ENCODE data around the gene FGF12. TPM values are rescaled to one million over a fixed set of nuclear protein-coding genes. Genes with fewer than 3 reads are reported as not detected.

Gene FGF12
- total and polyA plus RNA-seq, 2 of the 13 experiments (the other 11 are each of a cell fraction or from before 2014, with no cell fraction given), result 0.07 TPM; not detected in 1

DNA sequence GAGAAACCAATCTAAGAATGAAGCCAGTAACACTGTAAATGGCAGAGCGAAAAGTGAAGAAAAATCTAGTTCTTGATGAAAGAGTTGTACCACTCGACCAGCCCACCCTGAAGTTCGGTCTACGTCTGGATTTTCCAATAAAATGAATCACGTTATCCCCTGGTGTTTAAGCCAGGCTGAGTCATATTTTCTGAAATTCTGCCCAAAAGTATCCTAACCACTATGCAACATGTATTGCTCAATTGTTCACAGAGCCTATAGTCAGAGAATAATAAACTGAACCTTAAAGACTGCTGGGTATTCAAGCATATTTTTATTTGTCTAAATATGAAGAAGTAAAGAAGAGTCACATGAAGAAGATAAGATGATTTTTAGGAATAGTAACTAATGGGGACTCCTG lies 245.7 kb downstream of the FGF12 start (continued):
- TF ChIP-seq, protein P1, sequence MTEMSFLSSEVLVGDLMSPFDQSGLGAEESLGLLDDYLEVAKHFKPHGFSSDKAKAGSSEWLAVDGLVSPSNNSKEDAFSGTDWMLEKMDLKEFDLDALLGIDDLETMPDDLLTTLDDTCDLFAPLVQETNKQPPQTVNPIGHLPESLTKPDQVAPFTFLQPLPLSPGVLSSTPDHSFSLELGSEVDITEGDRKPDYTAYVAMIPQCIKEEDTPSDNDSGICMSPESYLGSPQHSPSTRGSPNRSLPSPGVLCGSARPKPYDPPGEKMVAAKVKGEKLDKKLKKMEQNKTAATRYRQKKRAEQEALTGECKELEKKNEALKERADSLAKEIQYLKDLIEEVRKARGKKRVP (CRISPR knock-in tag; IDR thresholded peaks at IDR 0.05), result no peak
- TF ChIP-seq ZFP36 (IDR thresholded peaks at IDR 0.05; ENCODE audit: borderline replicate concordance, low read depth, low read length, partially characterized antibody), result no peak
- TF ChIP-seq ZNF292 (CRISPR knock-in tag; IDR thresholded peaks at IDR 0.05; ENCODE audit: borderline replicate concordance, low read depth), result no peak
- TF ChIP-seq, protein P2, sequence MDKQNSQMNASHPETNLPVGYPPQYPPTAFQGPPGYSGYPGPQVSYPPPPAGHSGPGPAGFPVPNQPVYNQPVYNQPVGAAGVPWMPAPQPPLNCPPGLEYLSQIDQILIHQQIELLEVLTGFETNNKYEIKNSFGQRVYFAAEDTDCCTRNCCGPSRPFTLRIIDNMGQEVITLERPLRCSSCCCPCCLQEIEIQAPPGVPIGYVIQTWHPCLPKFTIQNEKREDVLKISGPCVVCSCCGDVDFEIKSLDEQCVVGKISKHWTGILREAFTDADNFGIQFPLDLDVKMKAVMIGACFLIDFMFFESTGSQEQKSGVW (CRISPR knock-in tag; IDR thresholded peaks at IDR 0.05; ENCODE audit: borderline replicate concordance), result no peak
- TF ChIP-seq, protein P3, sequence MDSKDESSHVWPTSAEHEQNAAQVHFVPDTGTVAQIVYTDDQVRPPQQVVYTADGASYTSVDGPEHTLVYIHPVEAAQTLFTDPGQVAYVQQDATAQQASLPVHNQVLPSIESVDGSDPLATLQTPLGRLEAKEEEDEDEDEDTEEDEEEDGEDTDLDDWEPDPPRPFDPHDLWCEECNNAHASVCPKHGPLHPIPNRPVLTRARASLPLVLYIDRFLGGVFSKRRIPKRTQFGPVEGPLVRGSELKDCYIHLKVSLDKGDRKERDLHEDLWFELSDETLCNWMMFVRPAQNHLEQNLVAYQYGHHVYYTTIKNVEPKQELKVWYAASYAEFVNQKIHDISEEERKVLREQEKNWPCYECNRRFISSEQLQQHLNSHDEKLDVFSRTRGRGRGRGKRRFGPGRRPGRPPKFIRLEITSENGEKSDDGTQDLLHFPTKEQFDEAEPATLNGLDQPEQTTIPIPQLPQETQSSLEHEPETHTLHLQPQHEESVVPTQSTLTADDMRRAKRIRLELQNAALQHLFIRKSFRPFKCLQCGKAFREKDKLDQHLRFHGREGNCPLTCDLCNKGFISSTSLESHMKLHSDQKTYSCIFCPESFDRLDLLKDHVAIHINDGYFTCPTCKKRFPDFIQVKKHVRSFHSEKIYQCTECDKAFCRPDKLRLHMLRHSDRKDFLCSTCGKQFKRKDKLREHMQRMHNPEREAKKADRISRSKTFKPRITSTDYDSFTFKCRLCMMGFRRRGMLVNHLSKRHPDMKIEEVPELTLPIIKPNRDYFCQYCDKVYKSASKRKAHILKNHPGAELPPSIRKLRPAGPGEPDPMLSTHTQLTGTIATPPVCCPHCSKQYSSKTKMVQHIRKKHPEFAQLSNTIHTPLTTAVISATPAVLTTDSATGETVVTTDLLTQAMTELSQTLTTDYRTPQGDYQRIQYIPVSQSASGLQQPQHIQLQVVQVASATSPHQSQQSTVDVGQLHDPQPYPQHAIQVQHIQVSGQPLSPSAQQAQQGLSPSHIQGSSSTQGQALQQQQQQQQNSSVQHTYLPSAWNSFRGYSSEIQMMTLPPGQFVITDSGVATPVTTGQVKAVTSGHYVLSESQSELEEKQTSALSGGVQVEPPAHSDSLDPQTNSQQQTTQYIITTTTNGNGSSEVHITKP (CRISPR knock-in tag; IDR thresholded peaks at IDR 0.05; ENCODE audit: low read depth), result no peak
- no peak for TF ChIP-seq ZNF274 (CRISPR knock-in tag; IDR thresholded peaks at IDR 0.05)
- no peak for TF ChIP-seq MXD4 (CRISPR knock-in tag; IDR thresholded peaks at IDR 0.05)
- TF ChIP-seq ZNF883 (CRISPR knock-in tag; IDR thresholded peaks at IDR 0.05; ENCODE audit: not compliant biosample characterization), result no peak
- no peak for TF ChIP-seq KAT7 (CRISPR knock-in tag; IDR thresholded peaks at IDR 0.05; ENCODE audit: borderline replicate concordance)
- no peak for TF ChIP-seq POLR2AphosphoS5 (IDR thresholded peaks at IDR 0.05; ENCODE audit: low read depth, low read length)
- no peak for TF ChIP-seq MAF1 (CRISPR knock-in tag; IDR thresholded peaks at IDR 0.05; ENCODE audit: borderline replicate concordance)
- TF ChIP-seq, protein P4, sequence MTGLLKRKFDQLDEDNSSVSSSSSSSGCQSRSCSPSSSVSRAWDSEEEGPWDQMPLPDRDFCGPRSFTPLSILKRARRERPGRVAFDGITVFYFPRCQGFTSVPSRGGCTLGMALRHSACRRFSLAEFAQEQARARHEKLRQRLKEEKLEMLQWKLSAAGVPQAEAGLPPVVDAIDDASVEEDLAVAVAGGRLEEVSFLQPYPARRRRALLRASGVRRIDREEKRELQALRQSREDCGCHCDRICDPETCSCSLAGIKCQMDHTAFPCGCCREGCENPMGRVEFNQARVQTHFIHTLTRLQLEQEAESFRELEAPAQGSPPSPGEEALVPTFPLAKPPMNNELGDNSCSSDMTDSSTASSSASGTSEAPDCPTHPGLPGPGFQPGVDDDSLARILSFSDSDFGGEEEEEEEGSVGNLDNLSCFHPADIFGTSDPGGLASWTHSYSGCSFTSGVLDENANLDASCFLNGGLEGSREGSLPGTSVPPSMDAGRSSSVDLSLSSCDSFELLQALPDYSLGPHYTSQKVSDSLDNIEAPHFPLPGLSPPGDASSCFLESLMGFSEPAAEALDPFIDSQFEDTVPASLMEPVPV (CRISPR knock-in tag; IDR thresholded peaks at IDR 0.05), result no peak
- no peak for TF ChIP-seq ZBTB3 (CRISPR knock-in tag; IDR thresholded peaks at IDR 0.05; ENCODE audit: borderline replicate concordance, low read depth)

Measured in HepG2 (cell line).